Measurements from ENCODE around the gene OR11H1. TPM values are rescaled to one million over a fixed set of nuclear protein-coding genes. Genes with fewer than 3 reads are reported as not detected.
A peak's percentile ranks its signal among the peaks of the same experiment; 100 is the strongest.
"Not testable (repeated sequence)": the region's sequence is repeated elsewhere in the genome, so short reads cannot be mapped to it uniquely, and the experiment has no call there.

The OR11H1 gene
- total RNA-seq: not detected

GRCh38 chr22:15527892-15528291, at the start of gene OR11H1:
Gene OR11H1 (plus strand): TSS chr22:15528192. CDS start chr22:15528192, 0 bp downstream.
- intact Hi-C loops (cut with DNase I); H3K36me3 ChIP-seq; H3K4me3 ChIP-seq; DNase-seq (ENCODE audit: extremely low spot score in 2 of 2); H3K27me3 ChIP-seq; H3K9me3 ChIP-seq; H3K4me1 ChIP-seq; H3K27ac ChIP-seq: not testable (repeated sequence)

- H3K27me3 ChIP-seq; intact Hi-C loops (cut with DNase I); H3K27ac ChIP-seq; H3K9me3 ChIP-seq; H3K4me1 ChIP-seq; H3K4me3 ChIP-seq; H3K36me3 ChIP-seq; DNase-seq (ENCODE audit: extremely low spot score in 2 of 2): not testable (repeated sequence)
Observed at GRCh38 chr22:15509967-15510366, 18.0 kb upstream of the OR11H1 start.

- H3K27ac ChIP-seq; H3K4me1 ChIP-seq; H3K27me3 ChIP-seq; H3K36me3 ChIP-seq; H3K4me3 ChIP-seq; intact Hi-C loops (cut with DNase I); H3K9me3 ChIP-seq: not testable (repeated sequence)
- DNase-seq (ENCODE audit: extremely low spot score in 2 of 2): peak in 1 of 2 donors; percentile 37
Observed at GRCh38 chr22:15515896-15516295, 12.1 kb upstream of the OR11H1 start.

GRCh38 chr22:15553767-15554166, 25.8 kb downstream of the OR11H1 start:
- H3K27ac ChIP-seq; H3K4me1 ChIP-seq; H3K27me3 ChIP-seq; H3K4me3 ChIP-seq; H3K9me3 ChIP-seq; DNase-seq (ENCODE audit: extremely low spot score in 2 of 2); intact Hi-C loops (cut with DNase I); H3K36me3 ChIP-seq: not testable (repeated sequence)

- H3K27me3 ChIP-seq; H3K36me3 ChIP-seq; H3K4me3 ChIP-seq; DNase-seq (ENCODE audit: extremely low spot score in 2 of 2); H3K27ac ChIP-seq; H3K4me1 ChIP-seq; intact Hi-C loops (cut with DNase I); H3K9me3 ChIP-seq: not testable (repeated sequence)
Observed at GRCh38 chr22:15563461-15563860, 35.5 kb downstream of the OR11H1 start.

- H3K9me3 ChIP-seq; H3K4me3 ChIP-seq; H3K27ac ChIP-seq; H3K36me3 ChIP-seq; intact Hi-C loops (cut with DNase I); DNase-seq (ENCODE audit: extremely low spot score in 2 of 2); H3K4me1 ChIP-seq; H3K27me3 ChIP-seq: not testable (repeated sequence)
Observed at GRCh38 chr22:15565063-15565462, 37.1 kb downstream of the OR11H1 start.

Other genes starting within 250 kb of the OR11H1 start
- gene POTEH, start 161.8 kb downstream of the OR11H1 start, total RNA-seq: not detected